A204.1 (cell line): Measurements from ENCODE around the gene TUT1.

ENCODE experiments used
- FAIRE-seq: peaks from 2 replicates; lab custom pipeline; 2012; peaks lifted over from hg19 to GRCh38; lab: Jason Lieb, UNC

The TUT1 gene

DNA sequence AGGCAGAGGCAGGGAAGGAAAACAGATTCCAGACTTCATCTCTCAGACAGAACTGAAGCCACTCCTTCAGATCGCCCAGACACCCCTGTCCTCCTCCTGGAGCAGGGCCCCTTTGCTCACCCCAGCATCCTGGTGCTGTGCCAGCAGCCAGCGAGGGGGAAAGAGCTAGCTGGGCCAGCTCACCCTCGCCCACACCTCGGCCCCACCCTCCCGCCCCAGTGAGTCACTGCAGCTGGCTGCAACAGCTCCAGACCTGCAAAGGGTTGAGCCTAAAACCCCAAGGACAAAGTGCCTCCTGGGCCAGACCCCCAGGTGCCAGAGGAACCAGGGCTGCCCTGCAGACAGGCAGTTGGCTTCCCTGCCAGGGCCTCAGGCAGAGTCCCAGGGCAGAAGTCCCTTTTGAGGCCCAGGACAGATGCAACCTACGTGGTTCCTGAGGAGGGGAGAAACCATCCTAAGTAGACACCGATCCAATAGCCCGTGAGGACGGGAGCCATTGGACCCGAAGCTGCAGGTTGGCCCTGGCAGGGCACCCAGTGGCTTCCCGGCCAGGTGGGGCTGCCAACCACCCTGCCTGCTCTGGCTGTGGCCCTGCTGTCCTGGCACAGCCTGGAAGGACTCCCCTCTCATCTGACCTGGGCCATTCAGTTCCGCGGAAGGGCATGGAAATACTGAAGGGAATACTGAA is 51.9 kb downstream of the TUT1 start:
- no peak for FAIRE-seq

DNA sequence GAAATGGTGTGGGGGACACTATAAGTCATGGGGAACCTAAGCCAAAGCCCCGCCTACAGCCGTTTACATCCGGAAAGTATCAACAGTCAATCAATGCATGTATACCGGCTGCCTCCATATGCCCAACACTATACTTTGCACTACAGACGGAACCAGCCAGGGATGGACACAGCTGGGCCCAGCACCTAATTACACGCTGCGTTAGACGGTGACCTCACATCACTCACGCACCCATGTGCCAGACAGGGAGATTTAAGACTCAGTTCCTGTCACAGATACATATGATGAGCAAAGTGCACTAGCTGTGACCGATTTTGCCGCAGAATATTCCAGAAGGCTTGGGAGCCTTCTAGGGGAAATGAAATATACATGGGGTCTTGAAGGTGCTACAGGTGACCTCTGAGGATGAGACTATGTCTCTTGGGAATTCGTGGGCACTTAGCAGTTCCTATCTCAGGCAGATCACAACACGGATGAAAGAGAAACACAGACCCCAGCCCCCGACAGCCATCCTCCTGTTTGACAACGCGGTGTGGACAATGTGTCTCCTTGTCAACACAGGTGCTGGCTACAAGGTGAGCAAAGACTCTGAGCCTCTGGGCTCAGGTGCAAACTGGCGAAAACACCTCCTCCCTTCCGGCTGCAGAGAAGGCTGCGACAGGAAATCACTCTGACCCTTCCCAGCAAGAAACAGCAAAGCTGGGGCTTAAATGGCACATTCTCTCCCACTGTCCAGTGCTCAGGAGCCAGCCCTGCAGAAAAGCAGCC is 52.7 kb downstream of the TUT1 start:
- FAIRE-seq: no peak

DNA sequence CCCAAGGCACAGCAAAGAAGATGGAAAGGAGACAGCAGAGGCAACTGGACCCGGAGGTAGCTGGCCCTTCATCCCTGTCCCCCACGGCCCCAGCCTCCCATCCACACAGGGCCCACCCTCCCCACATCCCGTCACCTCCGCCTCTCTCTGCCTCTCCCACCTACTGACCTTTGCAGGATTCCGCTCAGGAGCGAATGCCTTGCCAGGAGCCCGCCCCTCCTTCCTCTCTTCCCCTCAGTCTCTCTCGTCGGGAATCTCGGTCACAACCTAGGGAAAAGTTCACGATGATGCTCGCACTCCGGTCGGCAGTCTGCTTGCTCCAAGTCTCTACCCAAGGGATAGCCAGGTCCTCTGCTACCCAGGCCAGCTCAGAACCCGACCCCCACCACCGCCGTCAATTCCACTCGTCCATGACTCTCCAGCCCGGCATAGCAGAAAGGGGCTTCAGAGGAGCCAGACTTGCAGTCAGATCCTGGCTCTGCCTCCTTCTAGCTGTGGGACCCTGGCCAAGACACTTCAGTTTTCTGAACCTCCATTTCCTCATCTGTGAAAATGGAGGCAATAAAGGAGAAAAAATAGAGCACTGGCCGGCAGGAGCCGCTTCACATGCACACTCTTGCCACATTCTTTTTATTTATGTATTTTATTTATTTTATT is 54.9 kb downstream of the TUT1 start:
- FAIRE-seq: no peak

DNA sequence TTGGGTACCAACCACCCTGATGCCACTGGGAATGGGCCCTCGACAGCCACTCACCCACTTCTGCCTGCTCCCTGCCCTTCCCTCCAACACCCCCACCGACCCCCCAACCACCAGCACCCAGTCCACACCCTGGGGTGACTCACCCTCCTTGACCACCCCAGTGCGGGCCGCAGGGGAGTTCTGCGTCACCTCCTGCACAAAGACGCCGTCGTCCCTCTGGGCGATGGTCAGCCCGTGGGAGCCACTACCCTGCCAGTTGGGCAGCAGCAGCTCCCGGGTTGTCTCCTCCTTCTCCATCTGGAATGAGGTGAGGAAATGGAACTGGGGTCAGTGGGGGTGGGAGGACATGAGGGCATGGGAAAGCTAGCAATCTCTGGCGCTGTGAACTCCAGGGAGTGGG is 55.5 kb downstream of the TUT1 start:
- FAIRE-seq: no peak

DNA sequence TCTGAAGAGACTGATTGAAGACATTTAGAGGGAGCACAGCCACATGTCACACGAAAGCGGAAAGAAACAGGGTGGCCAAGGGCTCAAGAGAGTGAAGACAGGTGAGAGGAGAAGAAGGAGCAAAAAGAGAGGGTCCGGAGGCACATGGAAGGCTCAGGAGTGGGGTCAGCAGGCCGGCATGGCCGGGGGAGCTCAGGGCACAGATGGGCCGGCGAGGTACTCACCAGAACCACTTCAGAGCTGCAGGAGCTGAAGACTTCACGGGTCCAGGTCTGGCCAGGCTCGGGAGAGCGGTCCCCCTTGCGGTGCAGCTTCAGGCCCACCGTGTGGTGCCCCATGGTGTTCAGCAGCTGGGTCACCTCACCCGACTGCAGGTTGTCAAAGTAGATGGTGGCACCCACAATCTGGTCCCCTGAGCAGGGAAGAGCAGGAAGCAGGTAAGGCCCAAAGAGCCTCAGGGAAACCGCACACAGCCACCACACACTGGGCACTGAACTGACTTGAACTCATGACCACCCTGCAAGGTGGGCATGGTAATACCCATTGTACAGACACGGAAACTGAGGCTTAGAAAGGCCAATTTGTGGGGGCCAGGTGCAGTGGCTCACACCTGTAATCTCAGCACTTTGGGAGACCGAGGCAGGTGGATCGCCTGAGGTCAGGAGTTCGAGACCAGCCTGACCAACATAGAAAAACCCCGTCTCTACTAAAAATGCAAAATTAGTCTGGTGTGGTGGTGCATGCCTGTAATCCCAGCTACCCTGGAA is 56.4 kb downstream of the TUT1 start:
- FAIRE-seq: no peak

DNA sequence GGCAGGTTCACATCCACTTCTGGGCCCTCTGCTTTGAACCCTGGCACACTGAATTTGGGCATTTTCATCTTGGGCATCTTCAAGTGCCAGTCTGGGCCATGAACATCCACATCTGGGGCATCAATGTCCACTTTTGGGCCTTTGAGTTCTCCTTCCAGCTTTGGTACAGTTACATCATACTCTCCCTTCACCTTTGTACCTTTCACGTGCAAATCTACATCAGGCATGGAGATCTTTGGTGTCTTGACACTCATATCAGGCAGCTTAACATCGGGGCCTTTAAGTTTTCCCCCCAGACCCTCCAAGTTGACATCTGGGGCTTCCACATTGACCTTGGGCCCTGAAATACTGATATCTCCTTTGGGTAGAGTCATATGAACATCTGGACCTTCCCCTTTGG is 59.2 kb downstream of the TUT1 start:
- FAIRE-seq: no peak
